VCaP (cell line): Measurements from ENCODE around the gene ZC3H18.

ENCODE experiments used
- H3K27ac ChIP-seq: fragments of 450-650 bp; 2 replicates; pipeline ENCODE4 v1.5.1; 2017
- TF ChIP-seq, protein P1 (sequence below): fragments of 450-650 bp; conservative IDR thresholded peaks from 2 replicates; pipeline ENCODE4 v1.5.1; 2017; ENCODE audit warnings: mild to moderate bottlenecking, moderate library complexity

Gene ZC3H18

DNA sequence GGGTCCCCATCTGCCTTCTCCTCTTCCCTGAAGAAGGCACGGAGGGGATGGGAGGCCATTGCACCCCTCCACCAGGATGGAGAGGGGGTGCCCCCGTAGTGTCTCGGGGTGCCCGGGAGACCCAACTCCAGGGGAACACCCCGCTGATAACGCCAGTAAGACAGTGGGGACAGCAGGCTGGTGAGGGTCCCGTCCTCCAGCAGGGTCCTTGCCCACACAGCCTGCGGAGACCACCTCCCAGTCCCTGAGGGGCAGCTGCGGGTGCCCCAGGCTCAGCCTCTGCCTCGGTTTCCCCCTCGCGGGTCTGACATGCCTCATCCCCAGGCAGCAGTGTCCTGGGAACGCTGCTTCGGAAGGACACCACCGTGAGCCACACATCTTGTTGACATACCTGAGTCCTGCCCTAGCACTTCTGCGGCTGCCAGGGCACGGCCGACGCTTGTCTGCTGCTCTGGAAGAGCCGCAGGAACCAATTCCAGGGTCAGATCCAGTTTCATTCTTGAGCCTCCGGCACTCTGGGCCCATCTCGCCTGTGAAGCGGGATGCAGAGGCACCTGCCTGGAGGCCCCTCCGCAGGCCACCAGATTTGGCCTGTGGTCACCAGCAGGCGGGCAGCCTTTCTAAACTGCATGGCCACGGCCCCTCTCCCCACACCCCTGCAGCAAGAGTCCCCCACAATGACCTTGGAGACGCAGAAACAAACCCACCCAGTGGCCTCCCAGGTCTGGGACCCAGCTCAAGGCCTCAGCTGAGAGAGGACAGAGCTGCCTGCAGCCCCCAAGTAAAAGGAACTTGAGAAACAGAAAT is 39.9 kb upstream of the ZC3H18 start:
- TF ChIP-seq, protein P1, sequence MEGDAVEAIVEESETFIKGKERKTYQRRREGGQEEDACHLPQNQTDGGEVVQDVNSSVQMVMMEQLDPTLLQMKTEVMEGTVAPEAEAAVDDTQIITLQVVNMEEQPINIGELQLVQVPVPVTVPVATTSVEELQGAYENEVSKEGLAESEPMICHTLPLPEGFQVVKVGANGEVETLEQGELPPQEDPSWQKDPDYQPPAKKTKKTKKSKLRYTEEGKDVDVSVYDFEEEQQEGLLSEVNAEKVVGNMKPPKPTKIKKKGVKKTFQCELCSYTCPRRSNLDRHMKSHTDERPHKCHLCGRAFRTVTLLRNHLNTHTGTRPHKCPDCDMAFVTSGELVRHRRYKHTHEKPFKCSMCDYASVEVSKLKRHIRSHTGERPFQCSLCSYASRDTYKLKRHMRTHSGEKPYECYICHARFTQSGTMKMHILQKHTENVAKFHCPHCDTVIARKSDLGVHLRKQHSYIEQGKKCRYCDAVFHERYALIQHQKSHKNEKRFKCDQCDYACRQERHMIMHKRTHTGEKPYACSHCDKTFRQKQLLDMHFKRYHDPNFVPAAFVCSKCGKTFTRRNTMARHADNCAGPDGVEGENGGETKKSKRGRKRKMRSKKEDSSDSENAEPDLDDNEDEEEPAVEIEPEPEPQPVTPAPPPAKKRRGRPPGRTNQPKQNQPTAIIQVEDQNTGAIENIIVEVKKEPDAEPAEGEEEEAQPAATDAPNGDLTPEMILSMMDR, result no peak
- no peak overlapping the region for H3K27ac ChIP-seq

DNA sequence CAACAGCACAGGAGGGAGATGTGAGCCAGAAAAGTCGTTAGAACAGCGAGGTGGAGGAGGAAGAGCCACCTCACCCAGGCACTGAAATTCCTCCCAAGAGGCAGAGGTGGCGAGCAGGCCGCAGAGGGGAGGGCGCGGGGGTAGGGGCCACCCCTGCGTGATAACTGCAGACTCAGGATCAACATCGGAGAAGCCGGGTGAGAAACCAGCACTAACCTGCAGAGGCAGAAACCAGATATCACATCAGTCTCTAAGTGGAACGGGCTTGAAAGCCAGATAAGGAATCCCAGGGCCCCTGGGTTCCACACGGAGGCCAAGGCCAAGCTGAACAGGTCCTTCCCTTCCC is 39.4 kb upstream of the ZC3H18 start:
- TF ChIP-seq, protein P1, result no peak

DNA sequence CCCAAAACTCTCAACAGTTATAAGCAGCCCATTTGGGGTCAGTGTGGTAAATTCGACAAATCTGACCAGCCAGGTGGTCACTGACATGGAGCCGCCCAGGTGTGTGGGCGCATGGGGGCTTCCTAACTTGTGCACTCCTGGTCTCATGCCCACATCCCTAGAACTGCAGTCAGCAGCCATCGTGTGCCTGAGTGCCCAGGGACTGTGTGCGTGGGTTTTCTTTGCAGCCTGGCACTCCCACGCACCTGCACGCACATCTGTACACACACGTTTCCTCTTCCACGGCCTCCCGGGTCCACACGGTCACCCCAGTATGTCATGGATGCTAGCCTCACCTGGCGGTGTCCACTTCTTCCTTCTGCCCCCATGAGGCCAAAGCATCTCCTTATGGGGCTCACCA is 38.9 kb upstream of the ZC3H18 start:
- TF ChIP-seq, protein P1, result no peak
- H3K27ac ChIP-seq, result no peak overlapping the region

More for the DNA sequence above, 39.4 kb upstream of the ZC3H18 start:
- no peak overlapping the region for H3K27ac ChIP-seq

DNA sequence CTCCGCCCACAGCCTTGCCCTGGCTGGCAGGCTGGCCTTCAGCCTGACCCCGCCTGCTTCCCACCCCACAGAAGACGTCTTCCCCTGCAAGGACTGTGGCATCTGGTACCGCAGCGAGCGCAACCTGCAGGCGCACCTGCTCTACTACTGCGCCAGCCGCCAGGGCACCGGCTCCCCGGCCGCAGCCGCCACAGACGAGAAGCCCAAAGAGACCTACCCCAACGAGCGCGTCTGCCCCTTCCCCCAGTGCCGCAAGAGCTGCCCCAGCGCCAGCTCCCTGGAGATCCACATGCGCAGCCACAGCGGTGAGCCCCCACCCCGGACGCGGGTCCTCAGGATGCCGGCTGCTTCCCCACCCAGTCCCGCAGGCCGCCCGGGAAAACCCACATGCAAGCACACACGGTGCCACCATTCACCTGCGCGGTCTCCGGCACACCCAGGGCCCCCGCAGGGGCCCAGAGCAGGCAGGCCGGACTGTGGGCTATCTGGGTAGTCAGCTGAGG is 38.2 kb upstream of the ZC3H18 start:
- H3K27ac ChIP-seq, result no peak overlapping the region
- TF ChIP-seq, protein P1, result no peak

DNA sequence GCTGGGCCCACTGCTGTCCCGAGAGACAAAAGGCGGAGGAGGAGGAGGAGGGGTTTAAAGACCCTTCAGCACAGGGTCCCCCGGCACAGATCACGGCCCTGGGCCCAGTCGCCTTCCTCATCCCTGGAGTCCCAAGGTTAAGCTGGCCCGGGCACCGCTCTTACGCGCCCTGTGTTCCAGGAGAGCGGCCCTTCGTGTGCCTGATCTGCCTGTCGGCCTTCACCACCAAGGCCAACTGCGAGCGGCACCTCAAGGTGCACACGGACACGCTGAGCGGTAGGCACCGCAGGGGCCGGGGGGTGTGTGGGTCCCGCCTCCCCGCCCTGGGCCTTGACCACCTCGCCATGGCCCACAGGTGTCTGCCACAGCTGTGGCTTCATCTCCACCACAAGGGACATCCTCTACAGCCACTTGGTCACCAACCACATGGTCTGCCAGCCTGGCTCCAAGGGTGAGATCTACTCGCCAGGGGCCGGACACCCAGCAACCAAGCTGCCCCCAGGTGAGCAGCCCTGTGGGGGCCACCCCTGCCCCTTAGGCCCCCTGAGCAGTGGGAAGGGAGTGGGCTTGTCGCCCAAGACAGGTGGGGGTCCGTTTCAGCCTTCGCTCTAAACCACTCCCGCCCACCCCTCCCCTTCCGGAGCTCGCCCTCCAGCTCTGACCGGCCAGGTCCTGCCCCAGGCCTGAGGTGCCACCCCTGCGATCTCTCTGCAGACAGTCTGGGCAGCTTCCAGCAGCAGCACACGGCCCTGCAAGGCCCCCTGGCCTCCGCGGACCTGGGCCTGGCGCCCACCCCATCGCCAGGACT is 37.6 kb upstream of the ZC3H18 start:
- TF ChIP-seq, protein P1, result no peak
- H3K27ac ChIP-seq, result no peak overlapping the region

DNA sequence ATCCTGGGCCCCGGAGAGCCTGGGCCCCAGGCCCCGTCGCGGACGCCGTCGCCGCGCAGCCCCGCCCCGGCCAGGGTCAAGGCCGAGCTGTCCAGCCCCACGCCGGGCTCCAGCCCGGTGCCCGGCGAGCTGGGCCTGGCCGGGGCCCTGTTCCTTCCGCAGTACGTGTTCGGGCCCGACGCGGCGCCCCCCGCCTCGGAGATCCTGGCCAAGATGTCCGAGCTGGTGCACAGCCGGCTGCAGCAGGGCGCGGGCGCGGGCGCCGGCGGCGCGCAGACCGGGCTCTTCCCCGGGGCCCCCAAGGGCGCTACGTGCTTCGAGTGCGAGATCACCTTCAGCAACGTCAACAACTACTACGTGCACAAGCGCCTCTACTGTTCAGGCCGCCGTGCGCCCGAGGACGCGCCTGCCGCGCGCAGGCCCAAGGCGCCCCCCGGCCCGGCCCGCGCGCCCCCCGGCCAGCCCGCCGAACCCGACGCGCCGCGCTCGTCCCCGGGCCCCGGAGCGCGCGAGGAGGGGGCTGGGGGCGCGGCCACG is 36.8 kb upstream of the ZC3H18 start:
- TF ChIP-seq, protein P1, result no peak
- peak overlapping the region; percentile 60 for H3K27ac ChIP-seq
